HuH-7.5 (cell line): Measurements from ENCODE around the gene XRN2.
"Not testable (repeated sequence)": the region's sequence is repeated elsewhere in the genome, so short reads cannot be mapped to it uniquely, and the experiment has no call there.

Experiments
- DNase-seq: peaks from one replicate; pipeline ENCODE4 v3.0.0; 2011; ENCODE audit warnings: low spot score

XRN2 gene

DNA sequence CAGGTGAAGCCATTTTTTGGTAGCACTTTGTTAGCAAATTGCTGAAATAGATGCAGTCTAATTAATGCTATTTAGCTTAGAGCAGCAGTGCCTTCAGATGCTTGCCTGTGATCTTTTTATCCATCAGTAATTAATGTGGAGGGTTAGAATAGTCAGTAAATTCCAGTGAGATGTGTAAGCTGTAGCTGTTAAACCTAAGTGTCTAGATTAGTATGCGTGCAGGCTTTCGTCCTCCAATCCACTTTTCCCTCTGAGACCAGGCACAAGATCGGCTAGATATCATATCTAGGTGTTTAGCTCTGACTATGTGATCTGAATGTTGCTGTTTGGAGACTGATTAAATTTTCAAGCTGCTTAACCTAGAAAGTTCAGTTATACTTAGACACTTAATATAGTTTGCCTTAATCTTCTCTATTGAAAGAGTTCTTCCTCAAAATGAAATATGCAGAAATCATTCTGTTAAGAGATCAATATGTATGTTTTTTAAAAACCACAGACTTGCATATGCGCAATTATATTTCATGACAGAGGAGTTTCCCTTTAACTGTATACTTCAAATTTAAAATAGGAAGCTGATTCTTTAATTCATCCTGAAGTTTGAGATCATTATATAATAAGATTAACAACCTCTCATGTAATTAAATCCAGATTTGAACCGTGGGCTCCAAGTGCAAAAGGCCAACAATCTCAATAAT, 41.2 kb downstream of the XRN2 start:
- DNase-seq: no peak

DNA sequence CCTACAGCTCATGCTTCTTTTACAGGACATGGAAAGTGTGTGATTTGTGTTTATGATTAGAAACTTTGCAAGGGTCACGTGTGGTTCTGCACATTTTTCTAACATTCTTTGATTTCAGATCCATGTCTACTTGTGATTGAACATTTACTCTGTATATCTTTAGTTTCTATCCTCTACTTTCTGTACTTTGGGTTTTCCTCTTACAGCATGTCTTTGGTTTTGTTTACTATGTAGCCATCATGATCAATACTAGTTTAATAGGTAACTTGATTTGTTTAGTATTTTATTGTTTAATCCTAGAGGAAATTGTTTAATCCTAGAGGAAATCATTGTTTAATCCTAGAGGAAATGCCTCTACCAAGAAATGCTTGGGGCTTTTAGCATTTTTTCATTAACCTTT, 41.8 kb downstream of the XRN2 start:
- DNase-seq: no peak

DNA sequence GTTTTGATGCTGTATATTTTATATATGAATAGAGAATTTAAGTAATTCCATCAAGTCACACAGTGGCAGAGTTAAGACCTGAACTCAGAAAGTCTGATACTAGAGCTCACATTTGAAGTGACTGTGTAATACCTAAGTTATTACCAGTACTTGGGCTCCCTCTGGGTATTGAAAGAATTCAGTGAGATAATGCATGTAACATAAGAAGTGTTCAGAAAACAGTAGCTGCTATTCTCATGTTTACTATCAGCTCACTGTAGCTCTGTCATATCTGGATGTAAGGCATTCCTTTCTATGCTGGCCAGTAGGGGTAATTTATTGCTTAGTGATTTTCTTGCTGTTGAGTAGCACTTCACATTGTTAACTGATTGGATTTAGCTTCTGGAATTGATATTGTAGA, 49.6 kb downstream of the XRN2 start:
- DNase-seq: no peak

DNA sequence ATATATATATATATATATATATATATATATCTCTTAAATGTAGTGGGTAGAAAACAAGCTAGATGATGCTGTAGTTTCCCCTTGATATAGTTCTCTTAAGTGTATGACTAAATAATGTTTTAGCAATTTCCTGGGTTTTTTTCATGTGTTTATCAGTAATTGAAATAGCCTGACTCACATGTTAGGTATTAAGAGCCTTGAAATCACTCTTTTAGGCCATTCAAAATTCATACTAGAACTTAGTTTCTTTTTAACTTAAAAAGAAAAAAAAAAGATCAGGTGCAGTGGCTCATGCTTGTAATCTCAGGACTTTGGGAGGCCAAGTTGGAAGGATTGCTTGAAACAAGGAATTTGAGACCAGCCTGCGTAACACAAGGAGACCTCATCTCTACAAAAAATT, 50.1 kb downstream of the XRN2 start:
- DNase-seq: no peak

DNA sequence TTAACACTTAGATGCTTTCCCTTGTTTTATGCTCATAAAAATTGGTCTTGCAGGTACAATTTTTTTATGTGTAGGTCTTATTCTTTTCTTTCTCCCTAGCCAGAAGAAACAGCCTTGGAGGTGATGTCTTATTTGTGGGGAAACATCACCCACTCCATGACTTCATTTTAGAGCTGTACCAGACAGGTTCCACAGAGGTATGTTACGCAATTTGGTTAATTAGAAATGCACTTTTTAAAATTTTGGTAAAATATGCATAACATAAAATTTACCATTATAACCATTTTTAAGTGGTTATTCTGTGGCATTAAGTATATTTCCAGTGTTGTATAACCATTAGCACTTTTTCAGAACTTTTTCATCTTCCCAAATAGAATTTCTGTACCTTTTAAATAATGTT, 52.9 kb downstream of the XRN2 start:
- DNase-seq: no peak

DNA sequence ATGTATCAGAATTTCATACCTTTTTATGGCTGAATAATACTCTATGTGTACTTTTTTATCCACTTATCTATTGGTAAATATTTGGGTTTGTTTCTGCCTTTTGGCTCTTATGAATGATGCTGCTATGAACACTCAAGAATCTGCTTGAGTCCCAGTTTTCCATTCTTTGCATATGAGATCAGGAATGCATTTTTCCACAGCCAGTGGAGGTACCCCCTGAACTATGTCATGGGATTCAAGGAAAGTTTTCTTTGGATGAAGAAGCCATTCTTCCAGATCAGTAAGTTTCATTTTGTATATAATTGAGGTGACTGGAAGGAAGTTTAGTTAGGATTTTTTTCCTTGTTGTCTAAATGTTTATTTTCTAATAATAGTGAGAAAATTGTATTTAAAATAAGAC, 53.3 kb downstream of the XRN2 start:
- no peak for DNase-seq

DNA sequence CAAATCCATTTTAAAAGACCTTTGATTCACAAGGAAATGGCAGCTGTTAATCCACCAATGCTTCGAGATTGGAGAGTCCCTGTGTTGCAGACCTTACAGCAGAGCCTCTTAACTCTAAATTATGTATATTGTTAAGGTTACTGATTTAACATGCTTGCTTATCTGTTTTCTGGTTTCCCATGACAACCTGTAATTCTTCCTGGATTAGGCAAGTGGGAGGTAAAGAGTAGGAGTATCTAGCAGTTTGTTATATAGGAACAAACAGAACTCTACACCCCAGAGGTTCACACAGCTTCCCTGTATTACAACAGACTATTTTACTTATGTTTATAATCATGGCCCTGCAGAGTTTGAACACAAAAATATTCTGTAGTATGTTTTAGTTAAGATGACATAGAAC, 54.7 kb downstream of the XRN2 start:
- peak; percentile 21 for DNase-seq

DNA sequence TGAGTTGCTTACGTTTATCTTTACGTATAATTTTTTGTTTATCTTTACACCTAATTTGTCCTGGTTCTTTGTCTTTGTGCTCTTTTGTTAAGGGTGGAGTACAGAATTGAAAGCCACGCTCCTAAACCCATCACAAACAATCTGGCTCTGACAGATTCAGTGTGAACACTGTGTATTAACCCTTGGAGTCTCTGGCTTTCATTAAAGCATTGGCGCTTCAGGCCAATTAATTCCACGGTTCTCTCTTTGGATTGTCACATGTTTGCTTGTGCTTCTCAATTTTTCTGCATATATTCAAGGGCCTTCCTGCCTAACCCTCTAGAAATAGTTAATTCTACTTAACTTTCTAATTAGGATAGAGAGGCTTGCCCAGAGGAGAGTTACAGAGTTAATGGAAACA, 55.6 kb downstream of the XRN2 start:
- no peak for DNase-seq

DNA sequence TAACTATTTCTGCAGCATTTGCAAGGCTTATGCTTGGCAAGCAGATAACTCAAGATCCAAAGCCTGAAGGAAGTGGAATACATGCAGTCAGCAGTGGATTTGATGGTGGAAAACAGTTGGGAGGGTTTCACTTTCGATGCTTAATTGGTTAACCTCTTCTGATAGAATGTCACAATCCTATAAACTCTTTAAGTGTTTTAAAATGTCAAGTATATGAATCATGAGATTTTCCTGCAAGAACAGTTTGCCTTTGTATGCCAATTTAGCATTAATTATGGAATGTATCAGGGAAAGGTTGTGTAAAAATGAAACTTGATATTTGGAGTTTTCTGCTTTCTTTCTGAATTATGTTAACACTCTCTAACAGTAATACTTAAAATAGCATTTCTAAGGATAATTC, 57.6 kb downstream of the XRN2 start:
- DNase-seq: no peak

DNA sequence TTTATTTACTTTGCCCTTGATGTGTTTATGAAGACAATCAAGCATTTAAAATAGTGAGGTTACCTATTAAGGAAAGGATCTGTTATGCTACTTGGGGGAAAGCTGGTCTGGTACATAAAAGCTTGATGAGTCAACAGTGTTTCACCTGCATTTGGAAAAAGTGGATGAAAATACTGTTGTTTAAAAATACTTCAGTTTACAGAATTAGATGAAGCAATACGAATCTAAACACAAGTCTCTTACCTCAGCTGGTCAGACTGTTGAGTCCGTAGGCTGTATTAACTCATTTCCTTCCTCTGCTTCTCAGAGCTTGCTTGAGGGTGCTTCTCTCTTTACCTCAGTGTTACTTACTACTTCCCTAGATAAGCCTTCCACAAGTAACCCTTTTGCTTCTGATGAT, 58.1 kb downstream of the XRN2 start:
- no peak for DNase-seq

DNA sequence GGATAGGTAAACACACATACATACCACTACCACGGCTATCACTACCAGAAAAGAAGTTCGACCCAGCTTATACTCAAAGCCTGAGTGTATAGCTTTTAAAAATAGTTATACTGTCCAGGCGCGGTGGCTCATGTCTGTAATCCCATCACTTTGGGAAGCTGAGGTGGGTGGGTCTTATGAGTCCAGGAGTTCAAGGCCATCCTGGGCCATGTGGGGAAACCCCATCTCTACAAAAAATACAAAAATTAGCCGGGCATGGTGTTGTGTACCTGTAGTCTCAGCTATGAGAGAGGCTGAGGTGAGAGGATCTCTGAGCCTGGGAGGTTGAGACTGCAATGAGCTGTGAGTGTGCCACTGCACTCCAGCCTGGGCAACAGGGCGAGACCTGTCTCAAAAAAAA, 61.3 kb downstream of the XRN2 start:
- no peak for DNase-seq

DNA sequence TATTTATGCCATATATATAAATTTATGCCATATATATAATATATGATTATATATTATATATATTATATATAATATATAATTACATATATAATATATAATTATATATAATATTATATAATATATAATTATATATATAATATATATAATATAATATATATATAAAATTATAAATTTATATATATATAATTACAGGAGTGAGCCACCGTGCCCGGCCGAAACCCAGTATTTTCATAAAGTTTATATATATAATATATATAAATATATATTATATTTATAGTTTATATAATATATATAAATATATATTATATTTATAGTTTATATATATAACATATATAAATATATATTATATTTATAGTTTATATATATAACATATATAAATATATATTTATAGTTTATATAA, 62.6 kb downstream of the XRN2 start:
- DNase-seq: no peak

DNA sequence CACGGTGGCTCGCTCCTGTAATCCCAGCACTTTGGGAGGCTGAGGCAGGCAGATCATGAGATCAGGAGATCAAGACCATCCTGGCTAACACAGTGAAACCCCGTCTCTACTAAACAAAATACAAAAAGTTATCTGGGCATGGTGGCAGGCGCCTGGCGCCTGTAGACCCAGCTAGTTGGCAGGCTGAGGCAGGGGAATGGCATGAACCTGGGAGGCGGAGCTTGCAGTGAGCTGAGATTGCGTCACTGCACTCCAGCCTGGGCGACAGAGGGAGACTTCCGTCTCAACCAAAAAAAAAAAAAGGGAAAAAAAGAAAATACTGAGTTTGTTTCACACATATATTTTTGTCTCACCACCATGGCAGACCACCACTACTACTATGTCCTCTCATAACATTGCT, 63.1 kb downstream of the XRN2 start:
- DNase-seq: not testable (repeated sequence)

DNA sequence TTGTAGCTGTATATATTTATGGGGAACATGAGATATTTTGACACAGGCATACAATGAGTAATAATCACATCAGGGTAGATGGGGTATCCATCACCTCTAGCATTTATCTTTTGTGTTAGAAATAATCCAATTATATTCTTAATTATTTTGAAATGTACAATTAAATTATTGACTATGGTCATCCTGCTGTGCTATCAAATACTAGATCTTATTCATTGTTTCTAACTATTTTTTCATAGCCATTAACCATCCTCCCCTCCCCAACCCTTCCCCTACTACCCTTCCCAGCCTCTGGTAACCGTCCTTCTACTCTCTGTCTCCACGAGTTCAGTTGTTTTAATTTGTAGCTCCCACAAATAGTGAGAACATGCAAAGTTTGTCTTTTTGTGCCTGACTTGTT, 65.7 kb downstream of the XRN2 start:
- DNase-seq: no peak

DNA sequence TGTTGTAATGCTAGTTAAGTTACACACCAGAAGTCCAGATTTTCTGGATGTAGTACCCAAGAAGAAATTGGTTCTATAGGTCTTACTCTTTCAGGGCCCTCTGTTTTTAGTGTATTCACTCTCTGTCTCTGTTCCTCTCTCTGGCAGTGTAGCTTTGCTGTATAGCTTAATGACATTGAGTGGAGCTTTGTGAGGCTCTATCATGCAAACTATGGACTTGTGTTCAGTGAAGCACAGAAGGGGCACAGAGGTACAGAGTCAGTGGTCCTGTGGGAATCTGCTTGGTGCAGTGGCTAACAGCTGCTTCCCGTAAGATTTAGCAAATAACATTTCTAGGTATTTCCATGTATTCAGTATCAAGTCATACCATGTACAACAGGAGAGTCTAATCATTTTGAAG, 68.1 kb downstream of the XRN2 start:
- DNase-seq: no peak

DNA sequence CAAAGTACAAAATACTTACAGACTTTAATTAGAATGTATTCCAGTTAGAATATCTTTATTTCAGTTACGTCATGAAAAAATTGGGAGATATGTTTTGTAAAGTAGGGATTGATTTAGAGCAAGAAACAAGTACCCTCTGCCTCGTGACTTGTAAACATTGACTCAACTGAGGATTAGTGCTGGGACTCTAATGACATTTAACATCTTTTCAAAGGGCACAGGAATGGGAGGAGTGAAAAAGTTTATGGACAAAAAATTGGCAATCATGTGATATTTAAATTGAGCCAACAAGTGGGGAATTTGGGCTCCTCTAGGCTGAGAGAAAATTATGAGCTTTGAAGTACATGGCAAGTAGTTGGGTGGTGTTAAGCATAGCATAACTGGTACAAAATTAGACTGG, 68.9 kb downstream of the XRN2 start:
- no peak for DNase-seq

DNA sequence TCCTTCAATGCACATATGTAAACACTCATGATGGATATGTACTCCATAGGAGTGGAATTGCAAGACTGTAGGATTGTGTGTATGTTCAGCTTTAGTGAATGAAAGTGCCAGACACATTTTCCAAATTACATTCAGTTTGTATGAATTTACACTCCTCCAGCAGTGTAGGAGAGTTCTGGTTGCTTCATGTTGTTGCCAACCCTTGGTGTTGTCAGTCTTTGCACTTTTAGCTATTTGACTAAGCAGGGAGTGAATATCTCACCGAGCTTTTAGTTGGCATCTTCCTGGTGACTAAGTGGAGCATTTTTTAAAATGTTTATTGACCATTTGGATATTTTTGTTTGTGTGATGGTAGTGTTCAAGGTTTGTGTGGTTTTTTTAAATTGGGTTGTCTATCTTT, 70.3 kb downstream of the XRN2 start:
- DNase-seq: no peak

DNA sequence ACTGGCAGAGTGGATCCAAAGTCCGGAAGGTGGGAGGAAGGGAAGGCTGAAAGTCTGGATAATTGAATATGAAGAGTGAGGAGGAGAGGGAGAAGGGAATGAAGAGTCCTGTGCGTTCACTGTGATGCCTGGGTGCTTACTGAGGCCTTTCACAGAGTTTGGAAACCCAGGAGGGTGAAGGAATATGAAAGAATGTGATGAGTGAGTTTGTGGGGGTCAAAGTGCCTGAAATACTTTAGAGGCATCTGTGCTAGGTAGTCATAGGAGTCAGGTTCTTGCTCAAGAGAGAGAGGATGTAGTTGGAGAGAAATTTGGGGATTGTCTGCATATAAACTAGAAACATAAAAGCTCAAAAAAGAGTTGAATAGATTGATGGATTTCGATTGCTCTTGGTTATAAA, 73.5 kb downstream of the XRN2 start:
- no peak for DNase-seq

DNA sequence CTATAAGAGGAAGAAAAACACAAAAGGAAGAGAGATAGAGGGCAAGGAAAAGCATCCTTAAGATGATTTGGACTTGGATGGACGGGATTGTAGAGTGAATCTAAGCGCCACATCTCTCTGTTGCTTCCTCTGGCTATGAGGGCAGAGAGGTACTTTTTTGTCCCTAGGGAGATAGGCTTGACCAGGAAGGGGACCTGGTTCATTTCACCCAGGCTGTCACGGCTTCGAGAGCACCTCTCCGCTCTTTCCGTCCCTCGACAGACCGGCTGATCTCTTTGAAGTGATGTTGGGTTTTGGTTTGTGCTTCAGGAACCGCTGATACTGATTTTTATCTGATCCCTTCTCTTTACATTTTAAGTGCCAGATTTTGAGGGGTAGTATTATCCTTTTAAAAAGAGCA, 74.6 kb downstream of the XRN2 start:
- no peak for DNase-seq

DNA sequence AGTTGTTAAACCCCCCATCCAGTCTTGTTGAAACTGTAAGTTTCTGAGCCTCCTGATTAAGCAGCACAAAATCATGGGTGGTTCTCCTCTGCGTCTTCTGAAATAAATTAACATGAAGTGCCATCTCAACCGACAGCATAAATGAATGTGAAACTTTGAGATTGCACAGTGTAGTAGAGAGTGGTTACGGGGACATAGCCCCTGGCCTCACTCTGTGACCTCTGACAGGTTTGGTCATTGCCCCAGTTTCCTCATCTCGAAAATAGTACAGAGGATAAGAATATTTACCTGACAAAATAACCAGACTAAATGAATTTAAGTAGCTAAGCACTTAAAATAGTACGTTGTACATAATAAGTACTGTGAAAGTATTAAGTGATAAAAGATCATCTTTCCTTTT, 75.1 kb downstream of the XRN2 start:
- DNase-seq: no peak

DNA sequence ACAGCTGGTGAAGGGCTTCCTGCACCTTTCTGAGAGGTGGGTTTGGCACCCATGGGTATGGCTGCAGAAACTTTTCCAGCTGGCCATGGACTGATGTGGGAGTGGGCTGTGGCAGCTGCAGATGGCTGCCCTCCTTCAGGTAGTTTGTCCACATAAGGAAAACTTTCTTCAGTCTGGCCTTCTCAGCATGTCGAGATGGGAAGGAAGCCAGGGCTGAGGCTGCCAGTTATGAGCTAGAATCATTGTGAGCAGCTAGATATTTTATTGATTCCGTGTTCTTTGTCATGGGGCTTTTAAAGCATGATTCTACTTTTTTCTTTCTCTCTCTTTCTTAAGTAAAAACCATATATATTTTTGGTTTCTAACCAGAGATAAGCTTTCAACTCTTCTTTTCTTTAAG, 77.6 kb downstream of the XRN2 start:
- DNase-seq: no peak

DNA sequence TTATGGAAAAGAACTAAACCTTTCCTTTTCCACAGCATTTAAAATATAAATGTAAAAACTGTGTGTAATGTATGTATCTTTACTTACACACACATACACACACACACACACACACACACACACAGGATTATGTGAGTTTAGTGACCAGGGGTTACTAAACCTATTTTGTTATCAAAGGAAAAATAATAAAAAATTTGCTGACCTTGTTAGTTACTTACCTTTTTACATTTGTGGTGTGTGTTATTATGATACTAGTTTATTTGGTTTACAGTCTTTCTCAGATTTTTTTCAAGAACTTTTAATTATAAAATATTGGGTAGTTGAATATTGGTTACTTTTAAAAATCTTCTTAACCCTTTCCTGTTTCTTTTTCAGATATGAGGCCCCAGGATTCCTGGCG, 78.5 kb downstream of the XRN2 start:
- DNase-seq: no peak

DNA sequence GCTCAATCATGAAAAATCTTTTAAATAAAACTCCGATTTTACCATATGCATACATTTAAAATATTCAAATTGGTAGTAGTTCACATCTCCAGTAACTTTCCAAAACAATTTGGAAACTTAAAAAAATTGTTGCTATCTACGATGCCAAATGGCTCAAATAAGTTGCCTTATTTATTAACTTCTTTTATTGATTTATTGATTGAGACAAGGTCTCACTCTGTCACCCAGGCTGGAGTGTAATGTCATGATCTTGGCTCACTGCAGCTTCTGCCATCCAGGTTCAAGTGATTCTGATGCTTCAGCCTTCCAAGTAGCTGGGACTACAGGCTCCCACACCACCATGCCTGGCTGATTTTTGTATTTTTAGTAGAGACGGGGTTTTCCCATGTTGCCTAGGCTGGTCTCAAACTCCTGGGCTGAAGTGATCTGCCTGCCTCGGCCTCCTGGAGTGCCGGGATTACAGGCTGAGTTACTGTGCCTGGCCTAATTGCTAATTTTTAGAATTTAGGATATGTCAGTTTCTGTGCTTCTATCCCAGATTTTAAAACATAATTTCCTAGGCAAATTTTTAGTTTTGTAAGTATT, 81.3 kb downstream of the XRN2 start:
- no peak for DNase-seq

DNA sequence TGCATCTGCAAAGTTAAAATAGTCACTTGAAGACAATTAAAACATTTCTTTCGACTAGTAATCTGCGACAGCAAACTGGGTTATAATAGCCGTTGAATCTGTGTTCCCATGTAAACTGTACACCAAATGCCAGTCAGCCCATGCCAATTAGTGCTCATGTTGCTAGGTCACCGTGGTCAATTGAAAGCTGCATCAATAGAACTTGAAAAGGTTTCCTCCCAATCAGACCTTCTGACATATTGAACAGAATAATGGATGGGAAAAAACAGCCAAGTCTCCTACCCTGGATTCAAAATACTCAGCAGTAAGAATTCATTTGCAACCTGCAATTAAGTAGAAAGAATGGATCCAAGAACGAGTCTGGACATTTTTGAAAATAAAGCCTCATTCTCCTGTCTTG, 83.0 kb downstream of the XRN2 start:
- DNase-seq: no peak

DNA sequence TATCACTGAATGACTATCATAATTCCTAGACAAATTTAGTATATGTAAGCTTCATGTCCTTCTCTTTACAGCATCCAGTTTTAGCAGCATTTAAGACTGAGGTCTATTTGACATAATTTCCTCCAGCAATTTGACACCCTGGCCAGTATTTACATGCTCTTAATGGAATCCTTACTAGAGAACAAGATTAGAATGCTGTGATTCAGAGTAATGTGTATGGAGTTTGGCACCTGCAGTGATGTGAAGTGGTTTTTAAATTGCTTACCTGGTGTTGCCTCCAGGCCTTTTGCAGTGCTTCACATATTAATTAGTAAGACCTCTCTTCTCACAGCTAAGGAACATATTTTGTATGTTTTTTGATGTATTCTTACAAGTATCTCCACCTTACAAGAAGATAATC, 84.4 kb downstream of the XRN2 start:
- no peak for DNase-seq
